Midbrain (tissue), 1 donor: ENCODE data around the gene PSD2.
A peak's percentile ranks its signal among the peaks of the same experiment; 100 is the strongest.

Experiments
- DNase-seq: peaks from one replicate; lab custom pipeline; 2025; lab: John Stamatoyannopoulos, UW

The PSD2 gene

DNA sequence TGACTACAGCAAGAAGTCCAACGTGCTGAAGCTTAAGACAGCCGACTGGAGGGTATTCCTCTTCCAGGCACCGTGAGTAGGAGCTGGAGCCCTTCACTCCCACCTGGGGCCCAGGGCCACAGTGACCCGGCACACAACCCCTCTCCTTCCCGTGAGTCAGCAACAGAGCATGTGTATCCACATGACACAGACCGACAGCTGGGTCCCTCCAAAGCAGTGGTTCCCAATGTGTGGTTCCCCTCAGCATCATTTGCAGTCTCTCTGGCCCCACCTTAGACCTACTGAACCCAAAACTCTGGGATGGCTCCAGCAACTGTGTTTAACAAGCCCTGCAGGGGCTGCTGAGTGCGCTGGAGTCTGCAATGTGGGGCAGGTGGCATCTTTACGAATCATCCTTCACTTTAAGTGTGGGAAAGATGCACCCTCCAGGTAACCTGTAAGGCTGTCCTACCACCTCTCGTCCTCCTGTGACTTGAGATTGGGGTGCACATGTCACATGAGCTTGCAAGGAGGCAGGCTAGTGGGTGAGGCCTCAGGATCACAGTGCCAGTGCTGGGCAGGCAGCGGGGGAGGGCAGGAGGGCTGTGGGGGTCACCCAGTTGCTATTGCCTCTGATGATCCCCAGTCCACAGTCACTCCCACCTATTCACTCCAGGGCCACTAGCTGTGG, 42.2 kb downstream of the PSD2 start:
- DNase-seq: no peak

DNA sequence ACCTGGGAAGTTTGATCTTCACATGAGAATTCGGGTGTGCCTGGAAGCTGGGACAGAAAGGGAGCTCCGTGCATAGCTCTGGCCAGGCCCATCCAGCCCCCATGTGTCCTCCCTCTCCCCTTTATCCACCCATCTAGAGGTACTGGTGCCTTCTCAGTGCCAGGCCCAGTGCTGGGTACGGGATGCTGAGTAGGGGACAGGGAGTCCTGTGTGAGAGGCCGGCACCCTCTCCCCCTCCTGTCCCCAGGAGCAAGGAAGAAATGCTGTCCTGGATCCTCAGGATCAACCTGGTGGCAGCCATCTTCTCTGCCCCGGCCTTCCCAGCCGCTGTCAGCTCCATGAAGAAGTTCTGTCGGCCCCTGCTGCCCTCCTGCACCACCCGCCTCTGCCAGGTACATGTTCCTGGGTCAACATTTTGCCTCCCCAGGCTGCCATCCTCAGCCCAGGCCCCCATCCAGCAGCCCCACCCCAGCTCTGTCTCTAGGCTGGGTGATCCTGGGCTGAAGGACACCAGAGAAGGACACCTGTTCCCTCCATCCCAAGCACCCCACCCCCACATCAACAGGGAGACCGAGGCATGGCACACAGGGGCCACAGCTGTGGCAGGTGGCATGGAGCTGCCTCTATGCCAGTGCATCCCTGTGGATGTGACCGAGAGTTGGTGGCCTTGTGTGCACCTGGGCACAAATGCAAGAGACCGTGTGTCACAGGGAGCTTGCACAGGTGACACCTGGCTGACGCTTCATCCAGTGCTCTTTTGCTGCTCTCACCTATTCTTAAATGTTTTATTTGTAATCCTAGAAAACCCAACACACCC, 43.0 kb downstream of the PSD2 start:
- no peak for DNase-seq

DNA sequence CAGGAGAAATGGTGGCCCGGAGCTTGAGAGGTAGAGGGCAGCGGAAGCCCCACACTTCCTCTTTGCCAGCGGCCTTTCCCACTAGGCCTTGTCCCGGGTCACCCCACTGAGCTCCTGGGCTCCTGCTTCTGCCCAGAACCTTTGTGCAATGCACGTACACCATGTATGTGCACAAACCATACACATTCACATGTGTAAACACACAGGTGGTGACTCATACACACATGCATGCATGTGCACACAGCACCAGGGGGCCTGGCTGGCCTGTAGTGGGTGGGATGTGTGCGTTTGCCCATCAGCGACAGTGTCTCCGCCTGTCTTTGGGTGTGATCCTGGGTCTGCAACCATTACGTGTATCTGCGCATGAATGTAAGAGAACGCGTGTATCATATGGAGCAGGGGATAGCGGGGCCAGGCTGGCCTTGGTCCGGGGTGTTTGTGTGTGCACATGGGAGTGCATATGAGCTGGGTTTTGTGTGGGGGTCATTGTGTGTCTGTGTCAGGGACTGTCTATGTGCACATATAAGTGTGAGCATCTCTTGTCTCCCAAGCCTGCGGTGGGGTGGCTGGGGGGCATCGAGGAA, 43.7 kb downstream of the PSD2 start:
- DNase-seq: no peak

DNA sequence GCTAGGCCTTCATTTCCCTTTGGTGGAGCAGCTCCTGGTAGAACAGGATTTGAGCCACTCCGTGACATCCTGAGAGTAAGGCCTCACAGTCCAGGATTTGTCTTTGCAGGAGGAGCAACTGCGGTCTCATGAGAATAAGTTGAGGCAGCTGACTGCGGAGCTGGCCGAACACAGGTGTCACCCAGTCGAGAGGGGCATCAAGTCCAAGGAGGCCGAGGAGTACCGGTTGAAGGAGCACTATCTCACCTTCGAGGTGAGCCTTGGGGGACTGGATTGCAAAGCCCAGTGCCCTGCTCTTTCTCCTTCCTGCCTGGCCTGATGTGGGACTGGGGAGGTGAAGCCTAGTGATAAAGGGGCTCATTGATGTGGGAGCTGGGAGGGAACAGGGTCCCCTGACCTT, 44.3 kb downstream of the PSD2 start:
- DNase-seq: no peak

DNA sequence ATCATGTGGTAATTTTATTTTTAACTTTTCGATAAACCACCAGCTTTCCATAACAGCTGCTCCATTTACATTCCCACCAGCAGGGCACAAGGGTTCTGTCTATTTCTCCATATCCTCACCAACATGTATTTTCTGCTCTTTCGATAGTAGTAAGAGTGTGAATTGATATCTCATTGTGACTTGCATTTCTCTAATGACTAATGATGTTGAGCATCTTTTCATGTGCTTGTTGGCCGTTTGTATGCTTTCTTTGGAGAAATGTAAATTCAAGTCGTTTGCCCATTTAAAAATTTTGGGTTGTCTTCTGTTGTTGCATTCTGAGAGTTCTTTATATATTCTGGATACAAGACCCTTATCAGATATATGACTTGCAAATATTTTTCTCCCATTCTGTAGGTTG, 45.9 kb downstream of the PSD2 start:
- DNase-seq: no peak

DNA sequence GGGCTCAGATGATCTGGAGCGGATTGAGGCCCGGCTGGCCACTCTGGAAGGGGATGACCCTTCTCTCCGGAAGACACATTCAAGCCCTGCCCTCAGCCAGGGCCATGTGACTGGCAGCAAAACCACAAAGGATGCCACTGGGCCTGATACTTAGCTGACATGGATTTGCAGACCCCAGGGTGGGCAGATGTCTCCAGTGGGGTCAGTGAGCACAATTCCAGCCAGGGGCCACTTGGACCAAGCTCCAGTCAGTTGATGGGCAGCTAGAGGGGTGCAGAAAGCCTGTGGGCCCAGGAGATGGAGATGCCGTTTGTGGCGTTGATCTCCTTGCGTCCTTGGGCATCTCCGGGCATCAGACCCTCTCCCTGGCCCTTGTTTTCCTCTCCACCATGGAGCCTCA, 46.7 kb downstream of the PSD2 start:
- no peak for DNase-seq

DNA sequence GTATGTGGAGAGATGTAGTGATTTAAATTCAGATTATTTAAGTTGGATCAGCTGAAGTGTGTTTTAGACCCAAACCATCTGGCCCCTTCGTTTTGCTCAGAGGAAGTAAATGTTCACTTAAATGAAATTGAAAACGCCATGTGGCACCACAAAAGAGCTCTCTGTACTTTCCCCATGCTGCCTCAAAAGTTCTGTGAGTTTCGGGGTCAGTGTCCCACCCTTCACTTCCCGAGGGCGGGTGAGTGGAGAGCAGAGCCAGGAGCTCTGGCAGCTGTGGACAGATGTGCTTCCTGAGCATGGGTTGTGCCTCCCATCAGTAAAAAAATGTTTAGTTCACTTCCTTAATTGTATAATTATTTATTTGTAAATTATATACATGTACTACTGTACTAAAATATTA, 48.4 kb downstream of the PSD2 start:
- DNase-seq: no peak

DNA sequence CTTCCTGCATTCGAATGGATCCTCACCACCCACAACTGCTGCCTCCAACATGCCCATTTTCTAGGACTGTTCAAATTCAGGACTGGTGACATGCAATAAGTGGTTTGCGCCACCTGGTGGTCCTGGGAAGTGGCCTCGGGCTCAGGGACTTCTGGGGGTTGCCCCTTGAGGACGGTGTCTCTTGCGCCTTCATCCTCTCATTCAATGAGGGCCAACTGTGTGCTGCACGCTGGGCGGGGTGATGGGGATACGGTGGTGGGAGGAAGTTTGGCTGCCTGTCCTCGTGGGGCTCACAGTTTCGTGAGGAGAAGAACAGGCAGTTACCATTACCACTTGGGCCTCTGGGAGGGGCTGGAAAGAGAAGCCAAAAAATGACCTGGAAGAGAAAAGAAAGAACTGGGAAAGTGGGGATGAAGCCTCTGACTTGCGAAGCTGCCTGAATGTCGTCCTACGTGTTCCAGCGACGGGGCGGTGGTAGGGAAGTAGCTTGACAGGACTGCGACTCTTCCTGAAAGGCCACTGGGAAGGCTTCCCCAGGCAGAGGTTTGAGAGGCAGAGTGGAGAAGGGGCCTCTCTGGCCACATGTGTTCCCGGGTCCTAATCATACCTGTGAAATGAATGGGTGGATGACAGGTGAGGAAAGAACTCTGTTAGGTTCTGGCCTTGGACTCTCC, 49.0 kb downstream of the PSD2 start:
- DNase-seq: peak; percentile 84

DNA sequence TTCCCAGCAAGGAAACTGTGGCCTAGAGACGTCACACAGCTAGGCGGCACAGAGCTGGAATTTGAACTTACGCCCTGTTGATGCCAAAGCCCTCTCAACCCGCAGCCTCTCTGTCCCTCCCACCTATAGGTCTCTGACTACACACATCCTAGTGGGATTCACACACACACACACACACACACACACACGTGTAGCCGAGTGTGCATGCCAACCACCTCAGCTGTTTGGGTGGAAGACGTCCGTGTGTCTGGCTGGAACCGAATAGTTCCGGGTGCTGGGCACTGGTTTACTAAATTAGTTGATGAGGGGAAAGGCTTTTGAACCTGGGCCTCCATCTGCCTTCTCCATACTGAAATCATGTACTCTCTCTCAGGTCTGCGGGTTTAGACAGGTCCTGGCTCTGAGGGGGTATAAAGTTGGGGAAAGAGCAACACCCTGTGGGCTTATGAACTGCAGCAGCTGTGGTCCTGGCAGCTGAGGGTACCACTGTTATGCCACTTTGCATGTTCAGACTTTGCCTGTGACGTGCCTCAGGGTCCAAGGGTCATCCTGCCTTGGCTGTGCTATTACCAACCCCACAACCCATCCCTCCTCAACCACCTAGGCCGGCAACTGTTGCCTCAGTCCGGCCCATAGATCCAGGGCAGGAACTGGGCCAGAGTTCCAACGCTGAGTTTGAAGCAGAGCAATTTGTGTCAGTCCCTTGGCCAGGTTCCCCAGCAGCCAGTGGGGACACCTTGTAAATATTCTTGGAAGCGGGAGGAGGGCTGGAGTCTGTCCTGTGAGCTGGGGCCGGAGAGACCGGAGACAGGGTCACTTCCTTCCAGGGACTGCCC, 50.5 kb downstream of the PSD2 start:
- DNase-seq: peak; percentile 45

DNA sequence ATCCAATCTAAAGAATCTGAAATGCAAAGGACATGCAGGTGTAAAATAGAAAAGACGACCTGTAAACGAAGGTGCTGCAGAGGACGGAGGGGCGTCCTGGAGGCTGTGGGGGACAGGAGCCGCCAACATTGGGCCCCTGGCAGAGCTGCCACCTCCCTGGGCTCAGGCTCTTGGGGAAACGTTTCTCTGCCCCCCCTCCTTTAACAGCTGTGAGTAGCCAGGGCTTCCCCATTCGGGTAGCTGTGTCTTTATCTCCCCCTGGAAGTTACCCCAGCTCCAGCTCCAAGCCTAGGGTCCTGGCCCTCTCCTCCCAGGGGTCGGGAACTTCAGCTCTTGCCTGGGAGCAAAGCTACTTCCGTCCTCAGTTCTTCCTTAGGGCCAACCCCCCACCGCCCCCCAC, 51.5 kb downstream of the PSD2 start:
- DNase-seq: no peak

DNA sequence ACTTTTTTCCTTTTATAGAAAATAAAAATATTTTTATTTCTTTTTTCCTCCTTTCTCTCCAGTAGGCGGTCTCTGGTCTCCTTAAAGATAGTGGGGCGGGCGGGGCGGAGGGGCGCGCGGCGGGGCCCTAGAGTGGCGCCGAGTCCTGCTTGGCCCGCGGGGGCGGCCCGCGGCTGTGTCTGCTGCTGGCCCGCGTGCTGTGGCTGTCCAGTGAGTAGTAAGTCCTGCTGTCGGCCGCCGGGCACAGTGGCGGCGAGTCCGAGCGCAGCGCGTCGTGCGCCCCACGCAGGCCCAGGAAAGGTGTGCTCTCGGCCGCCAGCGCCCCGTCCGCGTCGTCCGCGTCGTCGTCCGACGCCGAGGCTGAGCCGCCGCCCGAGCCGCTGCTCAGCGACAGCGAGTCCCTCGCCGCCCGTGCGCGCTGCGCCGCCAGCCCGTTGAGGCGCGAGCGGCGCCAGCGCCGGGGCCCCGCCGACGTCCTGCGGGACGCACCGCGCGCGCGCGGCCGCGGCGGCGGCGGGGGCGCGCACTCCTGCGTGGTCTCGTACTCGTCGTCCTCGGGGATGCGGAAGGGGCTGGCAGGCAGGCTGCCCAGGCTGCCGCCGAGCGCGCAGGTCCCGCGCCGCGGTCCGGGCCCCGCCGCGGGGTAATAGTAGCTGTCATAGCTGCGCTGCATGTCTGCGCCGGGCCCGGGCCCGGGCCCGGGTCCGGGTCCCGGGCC, 52.3 kb downstream of the PSD2 start:
- DNase-seq: peak; percentile 35

DNA sequence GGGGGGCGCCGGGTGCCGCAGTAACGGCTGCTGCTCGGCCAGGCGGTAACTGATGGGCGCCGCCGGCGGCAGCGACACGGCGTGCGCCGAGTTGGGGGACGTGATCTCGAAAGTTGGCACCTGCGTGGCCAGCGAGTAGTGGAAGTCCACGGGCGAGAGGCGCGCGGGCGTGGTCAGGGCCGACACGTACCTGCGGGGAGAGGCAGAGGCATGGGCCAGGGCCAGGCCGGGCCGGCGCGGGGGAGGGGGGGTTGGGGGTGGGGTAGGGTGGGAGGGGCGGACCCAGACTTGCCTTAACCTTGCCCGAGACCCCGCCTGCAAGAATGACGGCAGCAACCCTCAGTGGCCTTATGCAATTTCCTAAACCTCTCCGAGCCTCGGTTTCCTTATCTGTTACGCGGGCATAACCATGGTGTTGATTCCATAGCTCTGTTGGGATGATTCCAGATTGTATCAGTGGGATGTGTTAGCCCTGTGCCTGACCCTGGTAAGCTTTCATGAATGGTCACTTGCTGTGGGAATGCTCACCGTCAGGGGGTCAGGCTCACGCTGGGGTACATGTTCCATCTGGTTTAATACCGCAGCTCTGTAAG, 53.0 kb downstream of the PSD2 start:
- DNase-seq: no peak

DNA sequence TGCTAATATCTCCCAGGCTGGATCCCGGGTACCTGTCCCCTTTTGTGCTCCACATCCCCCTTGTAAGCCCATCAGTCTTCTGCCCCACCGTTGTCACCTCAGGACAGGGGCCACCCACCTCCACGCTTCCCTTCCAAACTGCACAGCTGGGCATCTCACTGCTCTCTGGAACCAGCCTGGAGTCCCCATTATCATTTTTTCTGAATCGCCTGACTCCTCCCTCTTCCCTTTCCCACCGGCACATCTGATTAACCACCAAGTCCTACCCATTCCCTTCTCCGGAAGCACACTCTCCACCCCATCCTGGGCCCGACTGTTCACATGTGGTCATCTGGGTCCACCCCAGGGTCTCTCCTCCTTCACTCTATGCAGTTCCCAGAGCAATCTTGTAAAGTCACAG, 53.9 kb downstream of the PSD2 start:
- DNase-seq: no peak

DNA sequence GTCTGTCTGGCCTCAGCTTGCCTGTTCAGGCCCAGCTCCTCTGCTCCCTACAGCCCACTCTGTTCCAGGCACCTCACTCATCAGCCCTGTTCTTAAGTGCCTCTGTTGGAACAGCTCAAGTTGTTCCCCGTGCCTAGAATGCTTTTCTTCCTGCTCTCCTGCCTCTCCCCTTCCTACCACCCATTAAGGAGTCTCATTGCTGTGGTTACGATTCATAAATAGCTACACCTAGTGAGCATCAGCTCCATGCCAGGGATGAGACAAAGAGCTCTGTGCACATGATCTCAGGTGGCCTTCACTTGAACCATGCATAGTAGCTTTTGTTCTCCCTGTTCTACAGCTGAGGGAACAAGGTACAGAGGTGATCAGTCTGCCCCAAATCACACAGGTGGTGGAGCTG, 54.3 kb downstream of the PSD2 start:
- DNase-seq: no peak

DNA sequence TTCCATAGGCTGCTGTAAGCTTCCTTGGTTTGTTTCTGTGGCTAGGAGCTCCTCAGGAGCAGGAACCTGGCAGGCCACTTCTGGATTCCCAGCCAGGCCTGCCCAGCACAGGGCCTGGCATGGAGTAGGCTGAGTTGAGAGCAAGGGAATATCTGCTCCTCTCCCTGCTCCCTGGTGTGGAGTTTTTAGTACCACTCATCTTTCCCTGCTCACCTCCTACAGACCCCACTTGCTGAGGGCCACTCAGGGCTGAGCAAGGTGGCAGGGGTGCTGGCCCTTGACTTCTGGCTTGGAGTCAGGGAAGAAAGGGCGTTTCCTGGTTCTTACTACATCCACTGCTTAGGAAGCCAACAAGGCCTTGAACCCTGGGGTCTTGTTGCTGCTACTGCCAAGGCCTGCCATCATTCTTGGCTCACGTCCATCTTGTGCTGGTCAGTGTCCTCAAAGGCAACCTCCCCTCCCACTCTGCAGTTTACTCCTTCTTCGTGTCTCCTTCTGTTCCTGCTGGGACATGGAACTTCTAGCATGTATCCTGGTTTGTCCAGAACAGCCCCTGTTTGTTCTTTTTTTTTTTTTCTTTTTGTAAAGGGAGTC, 54.9 kb downstream of the PSD2 start:
- DNase-seq: no peak

DNA sequence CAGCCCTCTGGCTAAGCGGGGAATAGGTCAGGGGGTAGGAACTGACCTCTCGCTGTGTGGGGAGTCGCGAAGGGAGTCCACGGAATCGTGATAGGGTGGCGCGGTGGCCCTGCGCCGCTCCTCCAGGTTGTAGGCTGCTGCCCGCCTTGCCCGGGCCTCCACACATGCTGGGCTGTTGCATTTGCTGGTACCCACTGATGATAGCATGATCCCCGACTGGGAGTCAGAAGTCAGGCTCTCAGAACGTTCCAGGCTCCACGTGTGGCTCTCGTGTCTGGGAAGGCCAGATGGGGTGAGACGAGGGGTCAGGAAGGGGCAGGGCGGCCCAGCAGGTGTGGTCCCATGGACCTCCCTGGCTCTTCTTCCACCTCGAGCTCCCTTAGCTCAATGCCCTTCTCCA, 56.0 kb downstream of the PSD2 start:
- DNase-seq: no peak

DNA sequence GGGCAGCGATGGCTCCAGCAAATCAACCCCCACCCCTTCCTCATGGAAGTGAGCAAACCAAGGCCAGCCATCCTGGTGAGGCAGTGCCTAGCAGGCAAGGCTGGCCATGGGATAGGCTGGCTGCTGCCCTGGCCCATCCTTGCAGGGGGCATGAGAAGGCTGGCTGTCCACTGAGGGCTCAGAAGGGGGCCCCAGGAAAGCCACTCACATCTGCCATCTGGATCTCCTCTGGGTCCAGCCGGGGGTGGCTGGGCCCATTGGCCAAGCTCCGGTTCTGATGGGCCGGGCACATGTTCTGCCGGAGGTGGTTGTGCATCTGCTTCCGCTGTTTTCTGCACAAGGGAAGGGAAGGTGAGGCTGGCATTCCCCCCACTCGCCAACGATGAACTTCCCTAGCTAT, 57.1 kb downstream of the PSD2 start:
- no peak for DNase-seq

DNA sequence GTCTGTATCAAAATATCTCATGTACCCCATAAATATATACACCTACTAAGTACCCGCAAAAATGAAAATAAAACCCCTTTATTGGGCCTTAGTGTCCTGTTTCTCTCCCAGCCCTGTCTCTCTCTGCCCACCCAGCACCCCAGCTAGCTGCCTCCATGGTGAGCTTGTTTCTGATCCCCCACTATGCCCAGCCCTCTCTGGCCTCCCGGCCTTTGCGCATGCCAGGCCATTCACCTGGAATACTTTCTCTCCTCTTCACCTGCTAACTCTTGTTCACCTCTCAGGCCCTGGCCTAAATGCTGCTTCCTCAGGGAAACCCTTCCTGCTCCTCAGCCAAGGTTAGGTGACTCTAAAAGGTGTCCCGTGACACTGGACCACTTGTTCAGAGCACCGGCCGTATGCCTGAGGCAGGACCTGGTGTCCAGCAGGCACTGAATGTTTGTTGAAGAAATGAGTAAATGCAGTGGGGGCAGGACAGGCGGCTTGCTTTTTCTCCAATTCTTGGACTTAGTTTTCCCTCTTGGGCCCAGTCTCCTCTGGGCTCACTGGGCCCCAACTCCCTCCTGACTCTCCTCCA, 58.5 kb downstream of the PSD2 start:
- DNase-seq: no peak

DNA sequence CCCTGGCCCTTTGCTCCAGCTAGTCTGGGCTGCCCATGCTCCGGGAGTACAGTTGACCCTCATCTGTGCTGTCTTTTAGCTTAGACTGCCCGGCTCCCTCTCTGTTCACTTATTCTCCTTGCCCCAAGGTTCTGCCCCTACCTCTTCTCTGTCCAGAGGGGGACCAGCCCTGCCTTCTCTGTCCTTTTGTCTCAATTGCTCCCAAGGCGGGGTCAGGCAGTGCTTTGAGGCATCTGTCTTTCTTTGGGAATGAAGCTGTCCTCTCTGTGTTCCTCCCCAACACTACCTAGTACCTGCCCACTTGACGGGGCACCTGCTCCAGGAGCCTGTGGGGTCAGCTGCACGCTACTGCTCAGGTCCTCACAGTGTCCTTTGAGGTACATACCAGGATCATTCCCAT, 59.3 kb downstream of the PSD2 start:
- DNase-seq: no peak

DNA sequence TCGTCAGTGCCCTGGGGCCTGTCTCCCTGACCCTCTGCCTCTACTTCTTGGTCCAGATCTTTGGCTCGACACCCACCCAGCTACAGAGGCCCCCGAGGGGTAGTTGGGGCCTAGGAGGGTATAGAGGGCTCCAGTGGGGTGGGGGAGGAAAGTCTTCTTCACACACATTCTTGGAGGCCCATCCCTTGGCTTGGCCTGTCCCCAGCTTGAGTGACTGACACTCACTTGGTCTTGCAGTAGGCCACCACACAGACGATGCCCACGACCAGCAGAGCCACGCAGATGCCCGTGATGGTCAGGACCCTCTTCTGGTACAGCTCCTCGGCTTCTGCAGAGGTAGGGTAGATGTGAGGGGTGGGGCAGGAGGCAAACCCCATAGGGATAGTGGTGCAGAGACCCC, 59.8 kb downstream of the PSD2 start:
- DNase-seq: no peak
